ENCODE measurements around the gene EPS8L2.
A peak's percentile ranks its signal among the peaks of the same experiment; 100 is the strongest.

The EPS8L2 gene

DNA sequence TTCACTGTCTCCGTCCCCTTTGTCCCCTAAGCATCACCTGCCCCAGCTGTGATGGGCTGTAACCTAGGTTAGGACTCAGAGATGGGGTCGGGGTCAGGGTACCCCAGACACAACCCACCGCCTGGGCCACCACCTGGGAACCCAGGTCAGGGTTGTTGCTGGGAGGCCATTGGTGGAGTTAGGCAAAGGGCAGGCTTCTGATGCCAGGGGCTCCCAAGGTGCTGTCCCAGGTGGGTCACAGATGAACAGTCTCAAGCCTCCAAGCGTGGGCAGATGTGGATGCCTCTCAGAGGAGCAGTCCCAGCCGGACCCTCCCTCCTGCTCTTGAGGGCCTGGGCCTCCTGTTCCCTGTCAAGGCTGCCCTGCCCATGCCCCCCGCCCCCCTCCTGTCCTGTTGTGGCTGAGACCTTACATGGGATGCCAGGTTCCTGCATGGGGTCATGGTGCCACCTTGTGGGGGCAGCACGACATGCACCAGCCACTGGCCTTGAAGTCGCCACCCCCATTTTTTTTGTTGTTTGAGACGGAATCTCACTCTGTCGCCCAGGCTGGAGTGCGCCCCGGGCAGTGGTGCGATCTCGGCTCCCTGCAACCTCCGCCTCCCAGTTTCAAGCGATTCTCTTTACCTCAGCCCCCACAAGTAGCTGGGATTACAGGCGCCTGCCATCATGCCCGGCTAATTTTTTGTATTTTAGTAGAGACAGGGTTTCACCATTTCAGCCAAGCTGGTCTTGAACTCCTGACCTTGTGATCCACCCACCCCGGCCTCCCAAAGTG, 59.2 kb downstream of the EPS8L2 start:
- POLR2A ChIA-PET: no interaction called here
- no peaks in the 10 kb centered on the region for H3K4me1 ChIP-seq (ENCODE audit: control extremely low read depth in 1 of 4, control insufficient read depth in 4 of 4, insufficient read depth in 4 of 4, low read length in 3 of 4)
- no peak overlapping the region for H3K4me3 ChIP-seq (ENCODE audit: control insufficient read depth in 1 of 7, extremely low read depth in 1 of 7, insufficient read depth in 4 of 7, low read depth in 2 of 7, low read length in 6 of 7)
- H3K27me3 ChIP-seq (replicated peaks in 2 of 5; ENCODE audit: control insufficient read depth in 4 of 5, insufficient read depth in 5 of 5, low read length in 4 of 5): no peaks in the 10 kb centered on the region
- WGBS (ENCODE audit: insufficient coverage): 66% methylated on average over 18 of the region's 19 CpGs
- CTCF ChIA-PET: interaction anchor here (0.6 to 5.0 kb wide), 13 partner anchors 10 to 108 kb away, joined by 3 to 50 read pairs (median 5); partner anchors contain the start of gene TALDO1
- H3K9me3 ChIP-seq (ENCODE audit: control extremely low read depth in 1 of 5, control insufficient read depth in 4 of 5, insufficient read depth in 2 of 5, low read depth in 1 of 5, low read length in 4 of 5): no peaks in the 10 kb centered on the region
- H3K36me3 ChIP-seq (ENCODE audit: control insufficient read depth in 4 of 4, insufficient read depth in 4 of 4, low read length in 3 of 4): peaks cover 6 to 70% (median 52%) of the 10 kb centered on the region in 4 experiments
- H3K27ac ChIP-seq (ENCODE audit: insufficient read depth in 1 of 2, low read depth in 1 of 2, low read length in 2 of 2, poor library complexity in 1 of 2, severe bottlenecking in 2 of 2): no peak overlapping the region
- peak; percentile 83 to 92 (median 87) for DNase-seq

DNA sequence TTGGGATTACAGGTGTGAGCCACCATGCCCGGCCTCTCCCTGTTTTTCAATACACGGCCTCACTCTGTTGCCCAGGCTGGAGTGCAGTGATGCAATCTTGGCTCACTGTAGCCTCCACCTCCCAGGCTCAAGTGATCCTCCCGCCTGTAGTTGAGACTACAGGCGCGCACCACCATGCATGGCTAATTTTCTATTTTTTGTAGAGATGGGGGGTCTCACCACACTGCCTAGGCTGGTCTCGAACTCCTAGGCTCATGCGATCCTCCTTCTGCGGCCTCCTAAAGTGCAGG, 59.7 kb downstream of the EPS8L2 start:
- 97% methylated on average over 8 of the region's 8 CpGs for WGBS (ENCODE audit: insufficient coverage)
- H3K4me3 ChIP-seq (ENCODE audit: control insufficient read depth in 1 of 7, extremely low read depth in 1 of 7, insufficient read depth in 4 of 7, low read depth in 2 of 7, low read length in 6 of 7): no peak overlapping the region
- H3K9me3 ChIP-seq (ENCODE audit: control extremely low read depth in 1 of 5, control insufficient read depth in 4 of 5, insufficient read depth in 2 of 5, low read depth in 1 of 5, low read length in 4 of 5): no peaks in the 10 kb centered on the region
- ChIA-PET POLR2A (no interaction called here), CTCF (interaction anchor here (0.6 to 5.0 kb wide), 10 partner anchors 8 to 109 kb away, joined by 3 to 50 read pairs (median 5); partner anchors contain the start of gene TALDO1)
- peaks cover 5 to 71% (median 50%) of the 10 kb centered on the region in 4 experiments for H3K36me3 ChIP-seq (ENCODE audit: control insufficient read depth in 4 of 4, insufficient read depth in 4 of 4, low read length in 3 of 4)
- no peaks in the 10 kb centered on the region for H3K27me3 ChIP-seq (replicated peaks in 2 of 5; ENCODE audit: control insufficient read depth in 4 of 5, insufficient read depth in 5 of 5, low read length in 4 of 5)
- H3K4me1 ChIP-seq (ENCODE audit: control extremely low read depth in 1 of 4, control insufficient read depth in 4 of 4, insufficient read depth in 4 of 4, low read length in 3 of 4): no peaks in the 10 kb centered on the region
- H3K27ac ChIP-seq (ENCODE audit: insufficient read depth in 1 of 2, low read depth in 1 of 2, low read length in 2 of 2, poor library complexity in 1 of 2, severe bottlenecking in 2 of 2): no peak overlapping the region
- DNase-seq: no peak

DNA sequence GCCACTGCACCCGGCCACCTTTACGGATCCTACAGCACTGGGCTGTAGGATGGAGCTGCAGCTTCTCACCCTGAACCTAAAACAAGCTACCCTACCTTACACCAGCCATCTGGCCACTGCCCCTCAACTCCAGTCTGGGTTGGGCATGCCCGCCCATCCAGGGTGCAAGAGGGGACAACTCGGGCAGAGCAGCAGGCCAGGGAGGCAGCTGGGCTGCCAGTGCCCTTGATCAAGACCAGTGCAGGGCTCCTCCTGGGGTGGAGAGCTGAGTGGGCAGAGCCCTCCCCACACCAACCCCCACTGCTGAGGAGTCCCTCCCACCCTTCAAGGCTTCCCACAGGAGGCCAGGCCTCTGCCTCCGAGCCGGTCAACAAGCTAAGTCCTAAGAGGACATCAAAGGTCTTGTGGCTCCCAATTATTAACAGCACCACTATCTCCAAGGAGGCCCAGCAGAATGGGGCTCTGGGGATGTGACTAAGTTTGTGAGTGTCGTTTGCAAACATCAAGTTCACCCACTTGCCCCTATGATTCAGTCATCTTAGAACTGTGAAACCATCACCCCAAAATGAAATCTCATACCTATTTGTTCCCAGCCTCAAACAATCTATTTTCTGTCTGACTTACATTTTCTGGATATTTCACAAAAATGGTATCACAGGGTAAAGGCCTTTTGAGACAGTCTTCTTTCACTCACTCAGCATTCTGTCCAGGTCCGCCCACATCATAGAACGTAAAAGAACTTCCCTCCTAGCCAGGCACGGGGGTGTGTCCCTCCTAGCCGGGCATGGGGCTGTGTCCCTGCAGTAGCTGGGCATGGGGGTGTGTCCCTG, 60.3 kb downstream of the EPS8L2 start:
- ChIA-PET CTCF (interaction anchor here (0.6 to 4.3 kb wide), 9 partner anchors 9 to 109 kb away, joined by 3 to 50 read pairs (median 4); no protein-coding TSS in a partner anchor), POLR2A (interaction anchor here (0.8 kb wide), 1 partner anchor 13 kb away, joined by 3 read pairs; no protein-coding TSS in a partner anchor)
- Histone ChIP-seq H3K4me1 (ENCODE audit: control extremely low read depth in 1 of 4, control insufficient read depth in 4 of 4, insufficient read depth in 4 of 4, low read length in 3 of 4) (no peaks in the 10 kb centered on the region), H3K4me3 (ENCODE audit: control insufficient read depth in 1 of 7, extremely low read depth in 1 of 7, insufficient read depth in 4 of 7, low read depth in 2 of 7, low read length in 6 of 7) (no peak overlapping the region), H3K27me3 (replicated peaks in 2 of 5; ENCODE audit: control insufficient read depth in 4 of 5, insufficient read depth in 5 of 5, low read length in 4 of 5) (no peaks in the 10 kb centered on the region), H3K36me3 (ENCODE audit: control insufficient read depth in 4 of 4, insufficient read depth in 4 of 4, low read length in 3 of 4) (peaks cover 9 to 75% (median 50%) of the 10 kb centered on the region in 4 experiments), H3K27ac (ENCODE audit: insufficient read depth in 1 of 2, low read depth in 1 of 2, low read length in 2 of 2, poor library complexity in 1 of 2, severe bottlenecking in 2 of 2) (no peak overlapping the region), H3K9me3 (ENCODE audit: control extremely low read depth in 1 of 5, control insufficient read depth in 4 of 5, insufficient read depth in 2 of 5, low read depth in 1 of 5, low read length in 4 of 5) (no peaks in the 10 kb centered on the region)
- WGBS (ENCODE audit: insufficient coverage): 96% methylated on average over 7 of the region's 11 CpGs
- no peak for DNase-seq

DNA sequence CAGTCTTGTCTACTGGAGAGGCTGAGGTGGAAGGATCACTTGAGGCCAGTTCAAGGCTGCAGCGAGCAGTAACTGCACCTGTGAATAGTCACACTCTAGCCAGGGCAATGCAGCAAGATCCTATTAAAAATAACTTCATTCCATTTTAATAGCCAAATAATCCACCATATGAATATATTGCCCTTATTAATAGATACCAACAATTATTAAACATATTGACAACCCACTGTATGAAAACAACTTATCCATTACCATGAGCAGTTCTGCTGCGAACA, 60.8 kb downstream of the EPS8L2 start:
- ChIA-PET CTCF (interaction anchor here (1.1 to 4.3 kb wide), 5 partner anchors 9 to 106 kb away, joined by 3 to 50 read pairs (median 10); no protein-coding TSS in a partner anchor), POLR2A (interaction anchor here (0.8 kb wide), 1 partner anchor 14 kb away, joined by 3 read pairs; no protein-coding TSS in a partner anchor)
- no peak for DNase-seq
- Histone ChIP-seq H3K9me3 (ENCODE audit: control extremely low read depth in 1 of 5, control insufficient read depth in 4 of 5, insufficient read depth in 2 of 5, low read depth in 1 of 5, low read length in 4 of 5) (no peaks in the 10 kb centered on the region), H3K27me3 (replicated peaks in 2 of 5; ENCODE audit: control insufficient read depth in 4 of 5, insufficient read depth in 5 of 5, low read length in 4 of 5) (no peaks in the 10 kb centered on the region), H3K4me3 (ENCODE audit: control insufficient read depth in 1 of 7, extremely low read depth in 1 of 7, insufficient read depth in 4 of 7, low read depth in 2 of 7, low read length in 6 of 7) (no peak overlapping the region), H3K4me1 (ENCODE audit: control extremely low read depth in 1 of 4, control insufficient read depth in 4 of 4, insufficient read depth in 4 of 4, low read length in 3 of 4) (no peaks in the 10 kb centered on the region), H3K27ac (ENCODE audit: insufficient read depth in 1 of 2, low read depth in 1 of 2, low read length in 2 of 2, poor library complexity in 1 of 2, severe bottlenecking in 2 of 2) (no peak overlapping the region), H3K36me3 (ENCODE audit: control insufficient read depth in 4 of 4, insufficient read depth in 4 of 4, low read length in 3 of 4) (peaks cover 5 to 75% (median 50%) of the 10 kb centered on the region in 4 experiments)
- WGBS (ENCODE audit: insufficient coverage): 90% methylated on average over 2 of the region's 2 CpGs

DNA sequence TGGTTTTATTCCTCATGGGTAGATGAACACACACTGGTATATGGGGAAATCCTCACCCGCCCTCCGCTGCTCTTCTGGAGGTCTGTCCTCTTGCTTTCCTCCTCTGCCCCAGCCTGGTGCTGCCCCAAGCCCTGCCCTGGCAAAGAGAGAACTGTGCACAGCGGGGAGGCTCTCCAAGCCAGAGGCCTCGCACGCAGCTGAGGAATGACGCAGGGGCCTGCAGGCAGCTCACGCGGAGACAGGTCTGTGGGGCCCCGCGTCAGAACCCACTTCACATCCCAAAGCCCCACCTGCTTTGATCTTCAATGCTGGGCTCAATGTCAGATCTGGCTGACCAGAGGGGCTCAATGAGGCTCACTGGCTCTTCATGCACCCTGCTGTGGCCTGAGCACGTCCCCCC, 61.2 kb downstream of the EPS8L2 start:
- DNase-seq: no peak
- H3K27ac ChIP-seq (ENCODE audit: insufficient read depth in 1 of 2, low read depth in 1 of 2, low read length in 2 of 2, poor library complexity in 1 of 2, severe bottlenecking in 2 of 2): no peak overlapping the region
- H3K9me3 ChIP-seq (ENCODE audit: control extremely low read depth in 1 of 5, control insufficient read depth in 4 of 5, insufficient read depth in 2 of 5, low read depth in 1 of 5, low read length in 4 of 5): no peaks in the 10 kb centered on the region
- no peaks in the 10 kb centered on the region for H3K27me3 ChIP-seq (replicated peaks in 2 of 5; ENCODE audit: control insufficient read depth in 4 of 5, insufficient read depth in 5 of 5, low read length in 4 of 5)
- POLR2A ChIA-PET: no interaction called here
- H3K4me1 ChIP-seq (ENCODE audit: control extremely low read depth in 1 of 4, control insufficient read depth in 4 of 4, insufficient read depth in 4 of 4, low read length in 3 of 4): no peaks in the 10 kb centered on the region
- H3K36me3 ChIP-seq (ENCODE audit: control insufficient read depth in 4 of 4, insufficient read depth in 4 of 4, low read length in 3 of 4): peaks cover 5 to 75% (median 49%) of the 10 kb centered on the region in 4 experiments
- CTCF ChIA-PET: interaction anchor here (1.4 to 4.3 kb wide), 3 partner anchors 19 to 106 kb away, joined by 3 to 50 read pairs (median 22); no protein-coding TSS in a partner anchor
- 98% methylated on average over 7 of the region's 11 CpGs for WGBS (ENCODE audit: insufficient coverage)
- H3K4me3 ChIP-seq (ENCODE audit: control insufficient read depth in 1 of 7, extremely low read depth in 1 of 7, insufficient read depth in 4 of 7, low read depth in 2 of 7, low read length in 6 of 7): no peak overlapping the region

DNA sequence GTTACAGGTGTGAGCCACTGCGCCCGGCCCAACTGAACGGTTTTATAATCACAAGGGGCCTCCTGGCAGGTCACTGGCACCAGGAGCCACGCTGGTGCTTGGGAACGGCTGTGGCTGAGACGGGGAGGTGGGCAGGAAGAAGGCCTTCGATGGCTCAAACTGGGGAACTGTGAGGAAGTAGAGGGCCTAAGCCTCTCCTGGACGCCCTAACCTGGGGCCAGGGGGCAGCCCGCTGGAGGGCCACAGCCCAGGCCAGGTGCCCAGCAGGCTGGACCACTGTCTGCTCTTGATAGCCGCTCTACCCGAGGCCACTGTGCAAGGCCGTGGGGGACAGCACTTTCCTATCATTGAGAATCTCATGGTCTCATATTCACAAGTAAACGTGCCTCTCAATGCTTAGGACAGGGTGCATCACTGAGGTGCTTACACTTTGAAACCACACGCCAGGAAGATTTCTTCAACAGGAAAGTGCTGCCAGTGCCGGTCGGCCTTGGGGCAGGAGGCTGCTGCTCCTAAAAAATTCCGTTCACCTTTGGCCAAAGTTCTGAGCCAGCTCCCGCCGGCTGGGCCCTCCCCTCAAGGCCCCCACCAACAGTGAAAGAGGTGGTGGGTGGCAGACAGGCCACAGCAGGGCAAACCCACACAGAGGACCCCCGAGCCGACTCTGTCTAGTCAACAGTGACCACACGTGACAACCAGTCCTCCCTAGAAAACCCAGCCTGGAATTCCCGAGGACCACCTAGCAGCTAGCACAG, 64.0 kb downstream of the EPS8L2 start:
- ChIA-PET CTCF (interaction anchor here (0.7 to 1.5 kb wide), 3 partner anchors 11 to 36 kb away, joined by 3 read pairs; no protein-coding TSS in a partner anchor), POLR2A (no interaction called here)
- DNase-seq: no peak
- no peak overlapping the region for H3K4me3 ChIP-seq (ENCODE audit: control insufficient read depth in 1 of 7, extremely low read depth in 1 of 7, insufficient read depth in 4 of 7, low read depth in 2 of 7, low read length in 6 of 7)
- H3K4me1 ChIP-seq (ENCODE audit: control extremely low read depth in 1 of 4, control insufficient read depth in 4 of 4, insufficient read depth in 4 of 4, low read length in 3 of 4): peaks cover 0 to 1% (median 0%) of the 10 kb centered on the region in 4 experiments
- 94% methylated on average over 23 of the region's 23 CpGs for WGBS (ENCODE audit: insufficient coverage)
- H3K9me3 ChIP-seq (ENCODE audit: control extremely low read depth in 1 of 5, control insufficient read depth in 4 of 5, insufficient read depth in 2 of 5, low read depth in 1 of 5, low read length in 4 of 5): no peaks in the 10 kb centered on the region
- no peak overlapping the region for H3K27ac ChIP-seq (ENCODE audit: insufficient read depth in 1 of 2, low read depth in 1 of 2, low read length in 2 of 2, poor library complexity in 1 of 2, severe bottlenecking in 2 of 2)
- no peaks in the 10 kb centered on the region for H3K27me3 ChIP-seq (replicated peaks in 2 of 5; ENCODE audit: control insufficient read depth in 4 of 5, insufficient read depth in 5 of 5, low read length in 4 of 5)
- peaks cover 9 to 73% (median 40%) of the 10 kb centered on the region in 4 experiments for H3K36me3 ChIP-seq (ENCODE audit: control insufficient read depth in 4 of 4, insufficient read depth in 4 of 4, low read length in 3 of 4)

Data from common myeloid progenitor, CD34-positive (primary cell).